CD4-positive, alpha-beta T cell (primary cell): ENCODE results near the gene DHX57. TPM values are rescaled to one million over a fixed set of nuclear protein-coding genes. Genes with fewer than 3 reads are reported as not detected.
"Not testable (repeated sequence)": the region's sequence is repeated elsewhere in the genome, so short reads cannot be mapped to it uniquely, and the experiment has no call there.

Source experiments
- ATAC-seq: fragments of 200-7000 bp; cut with Tn5 transposase; one replicate; pipeline ENCODE4 v1.10.0; 2022; ENCODE audit warnings: mild to moderate bottlenecking; ENCODE audit not compliant: poor library complexity
- CTCF ChIA-PET: fragments of 350-600 bp; sonication (Branson Sonifier 250); formaldehyde crosslinking; loops from one replicate; lab custom pipeline; 2021; ENCODE audit warnings: antibody characterized with exemption, inconsistent platforms; lab: Charles Lee
- POLR2A ChIA-PET: fragments of 350-600 bp; sonication (Branson Sonifier 250); formaldehyde crosslinking; loops from one replicate; lab custom pipeline; 2021; ENCODE audit warnings: antibody characterized with exemption, inconsistent platforms; lab: Charles Lee
- DNase-seq, 14 experiments: peaks; one replicate each; pipeline ENCODE4 v3.0.0-alpha.2; 2013 to 2020; ENCODE audit warnings: mixed read lengths in 2 of 14
- H3K27ac ChIP-seq, 2 donors: one replicate each; pipeline versions ENCODE4 v1.5.1 to v1.7.0; 2013; ENCODE audit warnings: low read length in 2 of 2, low read depth in 1 of 2, mild to moderate bottlenecking in 1 of 2
- H3K27me3 ChIP-seq, 2 experiments: 1 replicate in 1 of 2; 2 replicates in 1 of 2; pipeline versions ENCODE4 v1.6.1 to v1.7.0; 2013; ENCODE audit warnings: low read length in 2 of 2, control low read depth in 1 of 2, mild to moderate bottlenecking in 1 of 2, moderate library complexity in 1 of 2; ENCODE audit not compliant: insufficient read depth in 2 of 2, control insufficient read depth in 1 of 2
- H3K36me3 ChIP-seq: one replicate; pipeline ENCODE4 v1.6.1; 2013; ENCODE audit warnings: low read length, control low read depth; ENCODE audit not compliant: insufficient read depth
- H3K4me1 ChIP-seq: one replicate; pipeline ENCODE4 v1.6.1; 2013; ENCODE audit warnings: low read length, control low read depth; ENCODE audit not compliant: insufficient read depth
- H3K4me3 ChIP-seq: one replicate; pipeline ENCODE4 v1.5.1; 2013; ENCODE audit warnings: mild to moderate bottlenecking, low read length, moderate library complexity
- H3K9me3 ChIP-seq, 2 experiments: 1 replicate in 1 of 2; 2 replicates in 1 of 2; pipeline versions ENCODE4 v1.6.1 to v1.7.0; 2013; ENCODE audit warnings: low read length in 2 of 2, mild to moderate bottlenecking in 2 of 2, control low read depth in 1 of 2, moderate library complexity in 1 of 2; ENCODE audit not compliant: control insufficient read depth in 1 of 2, insufficient read depth in 1 of 2
- H3K27ac Mint-ChIP-seq: one replicate; pipeline ENCODE4 v1.8.0; 2020; ENCODE audit warnings: mixed read lengths
- H3K27me3 Mint-ChIP-seq: one replicate; pipeline ENCODE4 v1.8.0; 2021; ENCODE audit warnings: mixed read lengths
- H3K36me3 Mint-ChIP-seq: one replicate; pipeline ENCODE4 v1.8.0; 2021; ENCODE audit warnings: low read depth, mixed read lengths
- H3K4me1 Mint-ChIP-seq: one replicate; pipeline ENCODE4 v1.8.0; 2021; ENCODE audit warnings: low read depth, mixed read lengths
- H3K4me3 Mint-ChIP-seq: one replicate; pipeline ENCODE4 v1.8.0; 2020; ENCODE audit warnings: mild to moderate bottlenecking, mixed read lengths
- H3K9me3 Mint-ChIP-seq: one replicate; pipeline ENCODE4 v1.8.0; 2020; ENCODE audit warnings: mixed read lengths
- CTCF ChIP-seq: fragments of 200-600 bp; IDR thresholded peaks from one replicate; pipeline ENCODE4 v1.8.0; 2022; ENCODE audit warnings: antibody characterized with exemption, mild to moderate bottlenecking
- intact Hi-C, 2 experiments: fragments of 100-400 bp; cut with DNase I in 1 of 2; cut with micrococcal nuclease in 1 of 2; formaldehyde crosslinking; loops; one replicate each; pipeline versions ENCODE4 v1.15.1 to v1.9.0; 2023 to 2025; cut with DNase I, micrococcal nuclease
- total RNA-seq, 174 experiments: library from RNA in 2 of 174; stranded (reverse) in 2 of 174; gene quantifications; one replicate each; pipeline ENCODE4 v1.2.3 and lab custom pipeline; 2021 to 2026

Gene DHX57
- total RNA-seq, 2 experiments from 2014 or later = 13.9 to 14.1 TPM

GRCh38 chr2:38829971-38830370 is 45.8 kb downstream of the DHX57 start:
- no peak for TF ChIP-seq CTCF
- H3K36me3 ChIP-seq = peaks cover 29% of the 10 kb centered on the region
- H3K27ac ChIP-seq = no peak overlapping the region
- no peak overlapping the region for H3K4me3 ChIP-seq
- Mint-ChIP-seq H3K27me3 (no peaks in the 10 kb centered on the region), H3K27ac (no peak overlapping the region), H3K36me3 (peaks cover 38% of the 10 kb centered on the region), H3K4me1 (no peaks in the 10 kb centered on the region), H3K4me3 (no peak overlapping the region), H3K9me3 (no peaks in the 10 kb centered on the region)
- DNase-seq (no peak), ATAC-seq (no peak)
- ChIA-PET CTCF (no interaction called here), POLR2A (no interaction called here)
- intact Hi-C loops = loop anchor here (5.0 to 10.0 kb wide), 2 partner anchors 245 to 248 kb away; no protein-coding TSS in a partner anchor
- H3K9me3 ChIP-seq = no peaks in the 10 kb centered on the region
- H3K27me3 ChIP-seq = no peaks in the 10 kb centered on the region
- no peaks in the 10 kb centered on the region for H3K4me1 ChIP-seq

GRCh38 chr2:38828460-38828859 is 47.3 kb downstream of the DHX57 start:
- H3K36me3 Mint-ChIP-seq = peaks cover 42% of the 10 kb centered on the region
- POLR2A ChIA-PET = no interaction called here
- no peak overlapping the region for H3K27ac ChIP-seq

DNA sequence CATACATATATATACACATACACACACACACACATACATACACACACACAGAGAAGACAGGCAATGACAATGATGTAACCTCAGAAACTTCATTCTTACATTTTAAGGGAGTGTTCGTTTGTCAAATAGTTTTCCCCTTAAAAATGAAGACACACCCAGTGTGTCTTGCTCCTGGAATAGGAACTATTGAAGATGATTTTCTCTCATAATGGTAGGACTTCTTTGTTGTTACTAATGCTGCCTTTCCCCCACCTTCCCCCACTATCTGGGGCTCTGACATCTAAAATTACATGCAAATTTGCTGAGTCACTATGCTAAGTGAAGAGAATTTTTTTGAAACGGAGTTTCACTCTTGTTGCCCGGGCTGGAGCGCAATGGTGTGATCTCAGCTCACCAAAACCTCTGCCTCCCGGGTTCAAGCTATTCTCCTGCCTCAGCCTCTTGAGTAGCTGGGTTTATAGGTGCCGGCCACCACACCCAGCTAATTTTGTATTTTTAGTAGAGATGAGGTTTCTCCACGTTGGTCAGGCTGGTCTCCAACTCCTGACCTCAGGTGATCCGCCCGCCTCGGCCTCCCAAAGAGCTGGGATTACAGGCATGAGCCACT is 48.1 kb downstream of the DHX57 start:
- H3K27me3 ChIP-seq, CTCF ChIA-PET, intact Hi-C loops, H3K4me1 Mint-ChIP-seq, ATAC-seq, H3K27me3 Mint-ChIP-seq, H3K9me3 ChIP-seq, POLR2A ChIA-PET, H3K4me3 Mint-ChIP-seq, H3K4me3 ChIP-seq, H3K27ac Mint-ChIP-seq, H3K4me1 ChIP-seq, H3K9me3 Mint-ChIP-seq, H3K27ac ChIP-seq: not testable (repeated sequence)
- peak in 2 of 14 experiments; percentile 16 to 42 for DNase-seq
- peaks cover 34% of the 10 kb centered on the region for H3K36me3 ChIP-seq
- peaks cover 47% of the 10 kb centered on the region for H3K36me3 Mint-ChIP-seq

More at GRCh38 chr2:38828460-38828859, 47.3 kb downstream of the DHX57 start:
- H3K27me3 Mint-ChIP-seq = no peaks in the 10 kb centered on the region
- no peak overlapping the region for H3K4me3 ChIP-seq
- no peak overlapping the region for H3K4me3 Mint-ChIP-seq
- DNase-seq = no peak
- H3K4me1 ChIP-seq = no peaks in the 10 kb centered on the region
- peaks cover 33% of the 10 kb centered on the region for H3K36me3 ChIP-seq
- no peaks in the 10 kb centered on the region for H3K9me3 Mint-ChIP-seq
- H3K27me3 ChIP-seq = no peaks in the 10 kb centered on the region
- intact Hi-C loops = no loop called here
- CTCF ChIA-PET = no interaction called here
- H3K4me1 Mint-ChIP-seq = no peaks in the 10 kb centered on the region
- ATAC-seq = no peak
- H3K9me3 ChIP-seq = no peaks in the 10 kb centered on the region
- no peak for TF ChIP-seq CTCF
- no peak overlapping the region for H3K27ac Mint-ChIP-seq

GRCh38 chr2:38825956-38826355 is 49.8 kb downstream of the DHX57 start:
- Mint-ChIP-seq H3K27me3 (no peaks in the 10 kb centered on the region), H3K27ac (no peak overlapping the region)
- H3K9me3 ChIP-seq = no peaks in the 10 kb centered on the region

More at GRCh38 chr2:38825956-38826355, 49.8 kb downstream of the DHX57 start:
- Mint-ChIP-seq H3K9me3 (no peaks in the 10 kb centered on the region), H3K4me3 (no peak overlapping the region), H3K36me3 (peaks cover 61% of the 10 kb centered on the region), H3K4me1 (no peaks in the 10 kb centered on the region)
- ATAC-seq = no peak
- H3K27me3 ChIP-seq = no peaks in the 10 kb centered on the region
- peaks cover 36% of the 10 kb centered on the region for H3K36me3 ChIP-seq
- CTCF ChIA-PET = no interaction called here
- no peak overlapping the region for H3K27ac ChIP-seq
- DNase-seq = no peak
- no peak for TF ChIP-seq CTCF
- H3K4me1 ChIP-seq = no peaks in the 10 kb centered on the region
- H3K4me3 ChIP-seq = no peak overlapping the region
- POLR2A ChIA-PET = no interaction called here
- intact Hi-C loops = no loop called here
